Upper lobe of left lung (tissue), 6 donors: ENCODE data around the gene GIGYF1. TPM values are rescaled to one million over a fixed set of nuclear protein-coding genes. Genes with fewer than 3 reads are reported as not detected.

Source experiments
- ATAC-seq, 2 donors: fragments of 200-7000 bp; cut with Tn5 transposase; one replicate each; pipeline ENCODE4 v1.9.1; 2022; ENCODE audit warnings: mild to moderate bottlenecking in 2 of 2, moderate library complexity in 2 of 2; ENCODE audit not compliant: low FRiP score in 2 of 2
- DNase-seq, 2 donors: peaks; one replicate each; pipeline ENCODE4 v3.0.0-alpha.2; 2019 to 2020
- H3K27ac ChIP-seq, 4 donors: fragments of 200-600 bp; sonication (generic); one replicate each; pipeline ENCODE4 v1.5.1; 2016 to 2019
- H3K27me3 ChIP-seq, 4 donors: fragments of 200-600 bp; sonication (generic); one replicate each; pipeline ENCODE4 v1.5.1; 2017 to 2019
- H3K36me3 ChIP-seq, 4 donors: fragments of 200-600 bp; sonication (generic); one replicate each; pipeline ENCODE4 v1.5.1; 2016 to 2019
- H3K4me1 ChIP-seq, 4 donors: fragments of 200-600 bp; sonication (generic); one replicate each; pipeline ENCODE4 v1.5.1; 2018 to 2019
- H3K4me3 ChIP-seq, 4 donors: fragments of 200-600 bp; sonication (generic); one replicate each; pipeline ENCODE4 v1.5.1; 2017 to 2019; ENCODE audit warnings: mild to moderate bottlenecking in 2 of 4, moderate library complexity in 1 of 4
- H3K9me3 ChIP-seq, 4 donors: fragments of 200-600 bp; sonication (generic); one replicate each; pipeline ENCODE4 v1.5.1; 2018 to 2019
- EP300 ChIP-seq, 4 donors: sonication (generic); formaldehyde crosslinking; IDR thresholded peaks; one replicate each; pipeline ENCODE4 v1.5.1; 2017; ENCODE audit warnings: antibody characterized with exemption in 4 of 4, control low read depth in 2 of 4
- POLR2A ChIP-seq, 4 donors: fragments of 450-650 bp; IDR thresholded peaks; one replicate each; pipeline ENCODE4 v1.5.1; 2016 to 2017; ENCODE audit warnings: antibody characterized with exemption in 4 of 4, mild to moderate bottlenecking in 2 of 4
- POLR2AphosphoS5 ChIP-seq, 2 donors: sonication (generic); formaldehyde crosslinking; IDR thresholded peaks; one replicate each; pipeline ENCODE4 v1.5.1; 2017; ENCODE audit warnings: antibody characterized with exemption in 2 of 2
- WGBS, 2 donors: methylation state at CpG; one replicate each; pipeline ENCODE4 v1.1.5; 2017 to 2018; 5-methylcytosine and 5-hydroxymethylcytosine counted together
- total RNA-seq, 6 donors: library from RNA; depleted of rRNA in 4 of 6; stranded (reverse); fragments of >200 nt in 4 of 6; gene quantifications; one replicate each; pipeline versions ENCODE4 v1.1.0 to v1.2.1, GENCODE V29; 2016 to 2021
- TF ChIP-seq, protein P1 (sequence below), 6 experiments: fragments of 450-650 bp in 4 of 6; fragments of 200-600 bp in 2 of 6; sonication (generic) in 2 of 6; IDR thresholded peaks; one replicate each; pipeline ENCODE4 v1.5.1; 2016 to 2019; ENCODE audit warnings: antibody characterized with exemption in 6 of 6
- donor health status: DM: no; HTN: no; CAD: no; lungs with moderate emphysema.
- donor health status: DM: no; HTN: yes; CAD: no; lungs with severe emphysema.

Gene GIGYF1
- total RNA-seq, 6 donors from 2014 or later: 18.7 to 151 (median 52.9) TPM

GRCh38 chr7:100699018-100699417, 5.0 kb upstream of the GIGYF1 start:
- TF ChIP-seq POLR2A (IDR thresholded peaks at IDR 0.05): no peak
- no peaks in the 10 kb centered on the region for H3K36me3 ChIP-seq
- peaks cover 4 to 8% (median 7%) of the 10 kb centered on the region in 4 donors for H3K4me1 ChIP-seq
- no peak for DNase-seq
- WGBS, 2 donors: 61 to 66% methylated on average over 6 of the region's 6 CpGs
- no peak overlapping the region for H3K4me3 ChIP-seq
- no peaks in the 10 kb centered on the region for H3K27me3 ChIP-seq
- no peak for ATAC-seq
- H3K27ac ChIP-seq: no peak overlapping the region
- H3K9me3 ChIP-seq: no peaks in the 10 kb centered on the region

- TF ChIP-seq, protein P1, sequence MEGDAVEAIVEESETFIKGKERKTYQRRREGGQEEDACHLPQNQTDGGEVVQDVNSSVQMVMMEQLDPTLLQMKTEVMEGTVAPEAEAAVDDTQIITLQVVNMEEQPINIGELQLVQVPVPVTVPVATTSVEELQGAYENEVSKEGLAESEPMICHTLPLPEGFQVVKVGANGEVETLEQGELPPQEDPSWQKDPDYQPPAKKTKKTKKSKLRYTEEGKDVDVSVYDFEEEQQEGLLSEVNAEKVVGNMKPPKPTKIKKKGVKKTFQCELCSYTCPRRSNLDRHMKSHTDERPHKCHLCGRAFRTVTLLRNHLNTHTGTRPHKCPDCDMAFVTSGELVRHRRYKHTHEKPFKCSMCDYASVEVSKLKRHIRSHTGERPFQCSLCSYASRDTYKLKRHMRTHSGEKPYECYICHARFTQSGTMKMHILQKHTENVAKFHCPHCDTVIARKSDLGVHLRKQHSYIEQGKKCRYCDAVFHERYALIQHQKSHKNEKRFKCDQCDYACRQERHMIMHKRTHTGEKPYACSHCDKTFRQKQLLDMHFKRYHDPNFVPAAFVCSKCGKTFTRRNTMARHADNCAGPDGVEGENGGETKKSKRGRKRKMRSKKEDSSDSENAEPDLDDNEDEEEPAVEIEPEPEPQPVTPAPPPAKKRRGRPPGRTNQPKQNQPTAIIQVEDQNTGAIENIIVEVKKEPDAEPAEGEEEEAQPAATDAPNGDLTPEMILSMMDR (IDR thresholded peaks at IDR 0.05): no peak
- TF ChIP-seq POLR2A (IDR thresholded peaks at IDR 0.05) (no peak), EP300 (IDR thresholded peaks at IDR 0.05) (no peak), POLR2AphosphoS5 (IDR thresholded peaks at IDR 0.05) (no peak)
- Histone ChIP-seq H3K9me3 (no peaks in the 10 kb centered on the region), H3K27me3 (no peaks in the 10 kb centered on the region), H3K36me3 (peaks cover 0 to 2% (median 0%) of the 10 kb centered on the region in 4 donors), H3K4me1 (peaks cover 24 to 29% (median 29%) of the 10 kb centered on the region in 4 donors), H3K4me3 (no peak overlapping the region), H3K27ac (no peak overlapping the region)
- WGBS, 2 donors: 78 to 85% methylated on average over 6 of the region's 6 CpGs
- no peak for DNase-seq
- no peak for ATAC-seq
Observed at GRCh38 chr7:100696123-100696521, 2.1 kb upstream of the GIGYF1 start.

DNA sequence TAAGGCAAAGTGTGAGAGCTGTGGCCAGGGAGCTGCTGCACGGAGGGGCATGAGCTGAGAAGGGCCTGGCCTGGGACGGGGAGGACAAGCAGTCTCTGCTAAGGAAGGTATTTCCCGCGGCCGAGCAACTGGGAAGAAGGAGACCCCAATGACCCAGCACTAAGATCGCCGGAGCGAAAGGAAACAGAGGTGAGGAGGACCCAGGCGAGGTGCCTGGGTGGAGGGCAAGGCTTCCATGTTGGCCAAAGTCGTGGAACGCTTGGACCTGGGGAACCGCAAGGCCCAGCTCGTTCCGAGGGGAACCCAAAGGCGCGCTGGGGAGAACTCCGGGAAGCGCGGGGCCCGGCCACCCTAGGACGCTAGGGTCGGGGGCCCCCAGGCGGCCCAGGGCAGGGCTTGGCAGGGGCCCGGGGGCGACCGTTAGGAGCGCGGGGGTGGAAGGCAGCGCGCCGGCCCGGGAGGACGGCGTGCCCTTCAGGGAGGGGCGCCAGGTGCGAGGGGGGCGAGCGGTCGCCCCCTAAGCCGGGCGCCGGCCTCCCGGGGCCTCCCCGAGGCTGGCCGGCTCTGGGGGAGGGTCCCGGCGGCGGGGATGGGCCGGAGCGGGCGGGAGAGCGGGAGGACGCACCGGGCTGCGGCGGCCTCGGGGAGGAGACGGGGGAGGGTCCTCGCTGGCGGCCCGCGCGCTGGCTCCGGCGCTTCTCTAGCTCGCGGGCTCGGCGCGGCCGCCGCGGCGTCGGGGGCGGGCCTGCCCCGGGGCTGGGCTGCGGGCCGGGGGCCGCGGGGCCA, 545 bp downstream of the GIGYF1 start:
- 0 to 1% methylated on average over 19 to 21 of the region's 81 CpGs for WGBS, 2 donors
- no peak for TF ChIP-seq POLR2A (IDR thresholded peaks at IDR 0.05)
- no peak for TF ChIP-seq POLR2AphosphoS5 (IDR thresholded peaks at IDR 0.05)
- TF ChIP-seq EP300 (IDR thresholded peaks at IDR 0.05): no peak
- TF ChIP-seq, protein P1 (IDR thresholded peaks at IDR 0.05): no peak
- H3K4me1 ChIP-seq: peaks cover 32 to 35% (median 34%) of the 10 kb centered on the region in 4 donors
- DNase-seq (no peak), ATAC-seq (peak in 1 of 2 donors; percentile 10)
- peak overlapping the region; percentile 96 to 99 (median 99) for H3K4me3 ChIP-seq
- peak overlapping the region; percentile 76 to 93 (median 80) for H3K27ac ChIP-seq
- peaks cover 0 to 14% (median 4%) of the 10 kb centered on the region in 4 donors for H3K36me3 ChIP-seq
- H3K27me3 ChIP-seq: no peaks in the 10 kb centered on the region
- H3K9me3 ChIP-seq: no peaks in the 10 kb centered on the region

GRCh38 chr7:100692578-100692961, 1.5 kb downstream of the GIGYF1 start:
- TF ChIP-seq, protein P1 (IDR thresholded peaks at IDR 0.05): no peak
- TF ChIP-seq EP300 (IDR thresholded peaks at IDR 0.05): no peak
- no peak for TF ChIP-seq POLR2A (IDR thresholded peaks at IDR 0.05)
- no peak for TF ChIP-seq POLR2AphosphoS5 (IDR thresholded peaks at IDR 0.05)
- DNase-seq (no peak), ATAC-seq (no peak)
- Histone ChIP-seq H3K27ac (peak overlapping the region in 2 of 4 donors; percentile 22 to 93), H3K9me3 (no peaks in the 10 kb centered on the region), H3K27me3 (no peaks in the 10 kb centered on the region), H3K4me3 (peak overlapping the region in 3 of 4 donors; percentile 99), H3K4me1 (peaks cover 32 to 38% (median 34%) of the 10 kb centered on the region in 4 donors), H3K36me3 (peaks cover 0 to 23% (median 12%) of the 10 kb centered on the region in 4 donors)
- 66 to 67% methylated on average over 6 of the region's 6 CpGs for WGBS, 2 donors

GRCh38 chr7:100691676-100692577, 2.1 kb downstream of the GIGYF1 start:
- DNase-seq (peak; percentile 78 to 89), ATAC-seq (peak; percentile 81 to 86)
- H3K9me3 ChIP-seq: no peaks in the 10 kb centered on the region
- 30 to 33% methylated on average over 28 of the region's 28 CpGs for WGBS, 2 donors
- H3K4me1 ChIP-seq: peaks cover 32 to 38% (median 34%) of the 10 kb centered on the region in 4 donors
- peak overlapping the region in 1 of 4 donors; percentile 99 for H3K4me3 ChIP-seq
- H3K27me3 ChIP-seq: no peaks in the 10 kb centered on the region
- H3K27ac ChIP-seq: peak overlapping the region in 2 of 4 donors; percentile 22 to 45
- TF ChIP-seq, protein P1 (IDR thresholded peaks at IDR 0.05): peak; percentile 86 to 95 (median 89)
- no peak for TF ChIP-seq POLR2A (IDR thresholded peaks at IDR 0.05)
- peaks cover 5 to 30% (median 18%) of the 10 kb centered on the region in 4 donors for H3K36me3 ChIP-seq
